HL-60 (cell line): Measurements from ENCODE around the gene KLHDC3.

Experiments
- GABPA ChIP-seq: IDR thresholded peaks from 2 replicates; pipeline ENCODE4 v1.6.1; 2012; ENCODE audit warnings: low read depth
- POLR2AphosphoS5 ChIP-seq: IDR thresholded peaks from 2 replicates; pipeline ENCODE4 v1.6.1; 2012; ENCODE audit warnings: low read depth
- TF ChIP-seq, protein P1 (sequence below): IDR thresholded peaks from one replicate; pipeline ENCODE4 v1.5.1; 2011; ENCODE audit warnings: low read length, control low read depth, inconsistent platforms; ENCODE audit not compliant: insufficient read depth
- TF ChIP-seq, protein P2 (sequence below): IDR thresholded peaks from 2 replicates; pipeline ENCODE4 v1.6.1; 2012; ENCODE audit warnings: low read depth; ENCODE audit not compliant: insufficient replicate concordance

DNA sequence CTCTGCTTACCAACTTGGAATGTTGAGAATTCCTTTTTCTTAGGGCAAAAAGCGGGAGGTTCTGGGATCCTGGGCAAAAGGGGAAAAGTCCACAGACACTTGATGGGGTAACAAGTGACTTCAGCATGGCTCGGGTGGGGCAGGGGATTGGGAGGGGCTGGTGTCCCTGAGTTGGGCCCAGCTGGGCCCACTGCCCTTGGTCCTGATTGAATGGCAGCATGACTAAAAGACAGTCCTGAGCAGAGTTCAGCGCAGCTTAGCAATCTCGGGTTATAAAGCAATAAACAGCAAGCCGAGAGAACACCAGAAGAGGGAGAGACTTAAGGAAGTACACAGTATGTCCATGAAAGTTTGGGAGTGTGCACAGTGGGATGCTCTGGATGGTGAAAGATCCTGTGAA lies 24.1 kb upstream of the KLHDC3 start:
- TF ChIP-seq, protein P1, sequence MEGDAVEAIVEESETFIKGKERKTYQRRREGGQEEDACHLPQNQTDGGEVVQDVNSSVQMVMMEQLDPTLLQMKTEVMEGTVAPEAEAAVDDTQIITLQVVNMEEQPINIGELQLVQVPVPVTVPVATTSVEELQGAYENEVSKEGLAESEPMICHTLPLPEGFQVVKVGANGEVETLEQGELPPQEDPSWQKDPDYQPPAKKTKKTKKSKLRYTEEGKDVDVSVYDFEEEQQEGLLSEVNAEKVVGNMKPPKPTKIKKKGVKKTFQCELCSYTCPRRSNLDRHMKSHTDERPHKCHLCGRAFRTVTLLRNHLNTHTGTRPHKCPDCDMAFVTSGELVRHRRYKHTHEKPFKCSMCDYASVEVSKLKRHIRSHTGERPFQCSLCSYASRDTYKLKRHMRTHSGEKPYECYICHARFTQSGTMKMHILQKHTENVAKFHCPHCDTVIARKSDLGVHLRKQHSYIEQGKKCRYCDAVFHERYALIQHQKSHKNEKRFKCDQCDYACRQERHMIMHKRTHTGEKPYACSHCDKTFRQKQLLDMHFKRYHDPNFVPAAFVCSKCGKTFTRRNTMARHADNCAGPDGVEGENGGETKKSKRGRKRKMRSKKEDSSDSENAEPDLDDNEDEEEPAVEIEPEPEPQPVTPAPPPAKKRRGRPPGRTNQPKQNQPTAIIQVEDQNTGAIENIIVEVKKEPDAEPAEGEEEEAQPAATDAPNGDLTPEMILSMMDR: no peak
- no peak for TF ChIP-seq GABPA
- TF ChIP-seq POLR2AphosphoS5: no peak
- TF ChIP-seq, protein P2, sequence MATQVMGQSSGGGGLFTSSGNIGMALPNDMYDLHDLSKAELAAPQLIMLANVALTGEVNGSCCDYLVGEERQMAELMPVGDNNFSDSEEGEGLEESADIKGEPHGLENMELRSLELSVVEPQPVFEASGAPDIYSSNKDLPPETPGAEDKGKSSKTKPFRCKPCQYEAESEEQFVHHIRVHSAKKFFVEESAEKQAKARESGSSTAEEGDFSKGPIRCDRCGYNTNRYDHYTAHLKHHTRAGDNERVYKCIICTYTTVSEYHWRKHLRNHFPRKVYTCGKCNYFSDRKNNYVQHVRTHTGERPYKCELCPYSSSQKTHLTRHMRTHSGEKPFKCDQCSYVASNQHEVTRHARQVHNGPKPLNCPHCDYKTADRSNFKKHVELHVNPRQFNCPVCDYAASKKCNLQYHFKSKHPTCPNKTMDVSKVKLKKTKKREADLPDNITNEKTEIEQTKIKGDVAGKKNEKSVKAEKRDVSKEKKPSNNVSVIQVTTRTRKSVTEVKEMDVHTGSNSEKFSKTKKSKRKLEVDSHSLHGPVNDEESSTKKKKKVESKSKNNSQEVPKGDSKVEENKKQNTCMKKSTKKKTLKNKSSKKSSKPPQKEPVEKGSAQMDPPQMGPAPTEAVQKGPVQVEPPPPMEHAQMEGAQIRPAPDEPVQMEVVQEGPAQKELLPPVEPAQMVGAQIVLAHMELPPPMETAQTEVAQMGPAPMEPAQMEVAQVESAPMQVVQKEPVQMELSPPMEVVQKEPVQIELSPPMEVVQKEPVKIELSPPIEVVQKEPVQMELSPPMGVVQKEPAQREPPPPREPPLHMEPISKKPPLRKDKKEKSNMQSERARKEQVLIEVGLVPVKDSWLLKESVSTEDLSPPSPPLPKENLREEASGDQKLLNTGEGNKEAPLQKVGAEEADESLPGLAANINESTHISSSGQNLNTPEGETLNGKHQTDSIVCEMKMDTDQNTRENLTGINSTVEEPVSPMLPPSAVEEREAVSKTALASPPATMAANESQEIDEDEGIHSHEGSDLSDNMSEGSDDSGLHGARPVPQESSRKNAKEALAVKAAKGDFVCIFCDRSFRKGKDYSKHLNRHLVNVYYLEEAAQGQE: no peak
